HCT116 (cell line): Measurements from ENCODE around the gene CIC.
"Not testable (repeated sequence)": the region's sequence is repeated elsewhere in the genome, so short reads cannot be mapped to it uniquely, and the experiment has no call there.

Experiments used
- CTCF ChIP-seq, 3 experiments: fragments of 200-600 bp in 1 of 3; sonication (generic) in 1 of 3; IDR thresholded peaks in 2 of 3; conservative IDR thresholded peaks in 1 of 3; 2 replicates each; pipeline ENCODE4 v1.5.1; 2012 to 2017; ENCODE audit warnings: low read depth in 2 of 3, low read length in 2 of 3, antibody characterized with exemption in 1 of 3, borderline replicate concordance in 1 of 3, control low read depth in 1 of 3, mild to moderate bottlenecking in 1 of 3, mixed read lengths in 1 of 3, mixed run types in 1 of 3, moderate library complexity in 1 of 3; ENCODE audit not compliant: insufficient read depth in 1 of 3
- EZH2 ChIP-seq: fragments of 200-600 bp; sonication (generic); IDR thresholded peaks from 2 replicates; pipeline ENCODE4 v1.6.1; 2017; ENCODE audit warnings: antibody characterized with exemption, mixed run types
- POLR2A ChIP-seq: IDR thresholded peaks from 2 replicates; pipeline ENCODE4 v1.7.0; 2011; ENCODE audit warnings: borderline replicate concordance; ENCODE audit not compliant: insufficient read depth, insufficient read length; ENCODE audit errors: extremely low read depth
- RAD21 ChIP-seq: IDR thresholded peaks from 2 replicates; pipeline ENCODE4 v1.6.1; 2012; ENCODE audit warnings: low read depth, mild to moderate bottlenecking
- REST ChIP-seq: IDR thresholded peaks from 2 replicates; pipeline ENCODE4 v1.6.1; 2012; ENCODE audit warnings: low read depth
- SIN3A ChIP-seq: IDR thresholded peaks from 2 replicates; pipeline ENCODE4 v1.6.1; 2012; ENCODE audit warnings: low read depth
- YY1 ChIP-seq: IDR thresholded peaks from 2 replicates; pipeline ENCODE4 v1.6.1; 2011; ENCODE audit warnings: low read length, low read depth, moderate library complexity, mild to moderate bottlenecking; ENCODE audit not compliant: insufficient replicate concordance; ENCODE audit errors: extremely low read depth
- ZFX ChIP-seq: fragments of 450-650 bp; IDR thresholded peaks from 2 replicates; pipeline ENCODE4 v1.6.1; 2017

- not testable (repeated sequence) for TF ChIP-seq CTCF (IDR thresholded peaks at IDR 0.05 in 2 of 3, conservative IDR thresholded peaks at IDR 0.05 in 1 of 3; ENCODE audit: borderline replicate concordance in 1 of 3, insufficient read depth in 1 of 3, low read depth in 2 of 3, low read length in 2 of 3); ZFX; YY1; SIN3A; RAD21; POLR2A; REST; EZH2
These were observed 62.3 kb downstream of the CIC start for GRCh38 chr19:42331333-42331732.
